Esophagus squamous epithelium (tissue), 4 donors: ENCODE data around the gene ADAMTS2.

Experiments used
- POLR2A ChIP-seq, 4 donors: fragments of 450-650 bp; IDR thresholded peaks; one replicate each; pipeline ENCODE4 v1.6.1; 2017; ENCODE audit warnings: antibody characterized with exemption in 4 of 4, mild to moderate bottlenecking in 4 of 4, moderate library complexity in 3 of 4
- TF ChIP-seq, protein P1 (sequence below), 6 experiments: fragments of 450-650 bp in 4 of 6; fragments of 200-600 bp in 2 of 6; sonication (generic) in 2 of 6; IDR thresholded peaks; one replicate each; pipeline ENCODE4 v1.5.1; 2016 to 2019; ENCODE audit warnings: antibody characterized with exemption in 6 of 6, mild to moderate bottlenecking in 4 of 6, moderate library complexity in 4 of 6

GRCh38 chr5:179345433-179346321 is at the start of gene ADAMTS2:
- TF ChIP-seq, protein P1, sequence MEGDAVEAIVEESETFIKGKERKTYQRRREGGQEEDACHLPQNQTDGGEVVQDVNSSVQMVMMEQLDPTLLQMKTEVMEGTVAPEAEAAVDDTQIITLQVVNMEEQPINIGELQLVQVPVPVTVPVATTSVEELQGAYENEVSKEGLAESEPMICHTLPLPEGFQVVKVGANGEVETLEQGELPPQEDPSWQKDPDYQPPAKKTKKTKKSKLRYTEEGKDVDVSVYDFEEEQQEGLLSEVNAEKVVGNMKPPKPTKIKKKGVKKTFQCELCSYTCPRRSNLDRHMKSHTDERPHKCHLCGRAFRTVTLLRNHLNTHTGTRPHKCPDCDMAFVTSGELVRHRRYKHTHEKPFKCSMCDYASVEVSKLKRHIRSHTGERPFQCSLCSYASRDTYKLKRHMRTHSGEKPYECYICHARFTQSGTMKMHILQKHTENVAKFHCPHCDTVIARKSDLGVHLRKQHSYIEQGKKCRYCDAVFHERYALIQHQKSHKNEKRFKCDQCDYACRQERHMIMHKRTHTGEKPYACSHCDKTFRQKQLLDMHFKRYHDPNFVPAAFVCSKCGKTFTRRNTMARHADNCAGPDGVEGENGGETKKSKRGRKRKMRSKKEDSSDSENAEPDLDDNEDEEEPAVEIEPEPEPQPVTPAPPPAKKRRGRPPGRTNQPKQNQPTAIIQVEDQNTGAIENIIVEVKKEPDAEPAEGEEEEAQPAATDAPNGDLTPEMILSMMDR (IDR thresholded peaks at IDR 0.05) = no peak
- TF ChIP-seq POLR2A (IDR thresholded peaks at IDR 0.05) = no peak
